Fibroblast of lung (primary cell): ENCODE results near the gene ADRB1. TPM values are rescaled to one million over a fixed set of nuclear protein-coding genes. Genes with fewer than 3 reads are reported as not detected.

ENCODE experiments used
- DNase-seq, 2 donors: peaks; one replicate each; pipeline versions ENCODE4 v3.0.0 to v3.0.0-alpha.2; 2010; ENCODE audit warnings: low read depth in 2 of 2
- H2AFZ ChIP-seq: 2 replicates; pipeline ENCODE4 v1.5.1; 2012; ENCODE audit warnings: low read length, control low read depth, inconsistent platforms
- H3K27ac ChIP-seq: 2 replicates; pipeline ENCODE4 v1.5.1; 2011; ENCODE audit warnings: low read length, control low read depth; ENCODE audit not compliant: insufficient read depth
- H3K27me3 ChIP-seq: 2 replicates; pipeline ENCODE4 v1.5.1; 2011; ENCODE audit warnings: mild to moderate bottlenecking, low read length; ENCODE audit not compliant: control insufficient read depth, insufficient read depth
- H3K36me3 ChIP-seq: 2 replicates; pipeline ENCODE4 v1.5.1; 2011; ENCODE audit warnings: low read length; ENCODE audit not compliant: control insufficient read depth, insufficient read depth
- H3K4me1 ChIP-seq: 2 replicates; pipeline ENCODE4 v1.5.1; 2011; ENCODE audit warnings: low read length; ENCODE audit not compliant: control insufficient read depth, insufficient read depth; ENCODE audit errors: extremely low read depth
- H3K4me2 ChIP-seq: 2 replicates; pipeline ENCODE4 v1.5.1; 2011; ENCODE audit warnings: low read length, control low read depth; ENCODE audit not compliant: insufficient read depth; ENCODE audit errors: extremely low read depth
- H3K4me3 ChIP-seq, 4 experiments: fragments of 200-600 bp in 1 of 4; sonication (generic) in 1 of 4; replicated peaks in 1 of 4; 2 replicates each; pipeline ENCODE4 v1.5.1; 2011 to 2016; ENCODE audit warnings: low read length in 4 of 4, low read depth in 3 of 4, mild to moderate bottlenecking in 3 of 4, control low read depth in 2 of 4, inconsistent platforms in 1 of 4, mixed read lengths in 1 of 4; ENCODE audit not compliant: insufficient read depth in 1 of 4; ENCODE audit errors: control extremely low read depth in 1 of 4
- H3K79me2 ChIP-seq: 2 replicates; pipeline ENCODE4 v1.5.1; 2012; ENCODE audit warnings: mild to moderate bottlenecking, low read length, inconsistent platforms; ENCODE audit not compliant: control insufficient read depth, insufficient read depth
- H3K9ac ChIP-seq: 2 replicates; pipeline ENCODE4 v1.5.1; 2011; ENCODE audit warnings: mild to moderate bottlenecking, low read length, control low read depth; ENCODE audit not compliant: insufficient read depth
- H3K9me3 ChIP-seq: 2 replicates; pipeline ENCODE4 v1.5.1; 2012; ENCODE audit warnings: low read depth, low read length; ENCODE audit not compliant: control insufficient read depth, insufficient read depth
- H4K20me1 ChIP-seq: 2 replicates; pipeline ENCODE4 v1.5.1; 2011; ENCODE audit warnings: low read length; ENCODE audit not compliant: control insufficient read depth, insufficient read depth; ENCODE audit errors: extremely low read depth
- EZH2 ChIP-seq: IDR thresholded peaks from 2 replicates; pipeline ENCODE4 v1.5.1; 2012; ENCODE audit warnings: low read length, control low read depth, mild to moderate bottlenecking; ENCODE audit errors: missing control alignments
- polyA plus RNA-seq, 2 donors: library from polyadenylated mRNA; depleted of rRNA in 1 of 2; stranded (reverse) in 1 of 2; unstranded in 1 of 2; fragments of >200 nt; gene quantifications; 2 replicates each; pipeline ENCODE4 v1.2.1, GENCODE V29; 2011 to 2012; ENCODE audit warnings: missing spikeins in 1 of 2
- total RNA-seq: library from RNA; depleted of rRNA; stranded (reverse); fragments of >200 nt; gene quantifications from 2 replicates; pipeline ENCODE4 v1.2.1, GENCODE V29; 2014
- TF ChIP-seq, protein P1 (sequence below), 2 donors: IDR thresholded peaks in 1 of 2; conservative IDR thresholded peaks in 1 of 2; 1 replicate in 1 of 2; 2 replicates in 1 of 2; pipeline ENCODE4 v1.5.1; 2011 to 2012; ENCODE audit warnings: low read length in 2 of 2, control low read depth in 1 of 2, inconsistent platforms in 1 of 2, low read depth in 1 of 2, mild to moderate bottlenecking in 1 of 2

The ADRB1 gene
- total and polyA plus RNA-seq, 2 donors (not counting 1 experiment from before 2014, with no cell fraction given), result not detected

DNA sequence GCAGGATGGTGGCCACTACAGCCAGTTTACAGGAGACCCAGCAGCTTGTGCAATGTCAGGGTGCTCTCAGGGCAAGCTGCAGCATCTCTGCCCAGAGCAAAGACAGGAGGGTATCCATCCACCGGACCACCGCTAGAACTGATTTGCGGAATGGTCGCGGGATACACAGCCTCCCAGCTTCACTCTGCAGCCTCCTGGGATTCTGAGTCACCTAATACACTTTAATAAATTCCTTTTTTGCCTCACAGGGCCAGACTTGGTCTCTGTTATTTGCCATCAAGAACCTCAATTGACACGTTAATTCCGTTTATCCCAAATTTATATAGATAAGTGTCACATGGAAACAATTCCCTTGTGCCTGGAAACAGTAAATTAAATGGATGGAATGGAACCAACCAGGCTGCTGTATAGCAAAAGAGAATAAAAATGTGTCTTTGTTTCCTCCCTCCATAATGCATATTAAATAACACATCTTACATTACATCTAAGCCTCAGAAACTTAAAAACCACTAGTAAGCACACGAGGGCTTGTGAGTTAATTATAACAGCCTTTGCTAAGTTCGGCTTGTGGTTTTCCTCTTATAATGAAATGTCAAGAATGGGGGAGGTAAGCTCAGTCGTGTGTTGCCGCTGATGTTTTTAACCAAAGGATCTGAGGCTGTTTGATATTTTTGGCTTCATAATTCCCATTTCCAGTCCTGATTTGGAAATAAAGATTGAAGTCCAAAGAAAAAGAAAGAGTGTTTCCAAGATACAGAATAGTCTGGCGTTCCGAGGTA is 52.1 kb downstream of the ADRB1 start:
- Histone ChIP-seq H3K4me2 (no peak overlapping the region), H3K27ac (no peak overlapping the region), H4K20me1 (no peaks in the 10 kb centered on the region), H3K36me3 (no peaks in the 10 kb centered on the region), H3K9me3 (no peaks in the 10 kb centered on the region), H2AFZ (no peak overlapping the region), H3K79me2 (no peaks in the 10 kb centered on the region), H3K9ac (no peak overlapping the region), H3K4me1 (peaks cover 2% of the 10 kb centered on the region), H3K27me3 (peaks cover 11% of the 10 kb centered on the region), H3K4me3 (no peak overlapping the region)
- no peak for DNase-seq
- no peak for TF ChIP-seq EZH2
- TF ChIP-seq, protein P1, sequence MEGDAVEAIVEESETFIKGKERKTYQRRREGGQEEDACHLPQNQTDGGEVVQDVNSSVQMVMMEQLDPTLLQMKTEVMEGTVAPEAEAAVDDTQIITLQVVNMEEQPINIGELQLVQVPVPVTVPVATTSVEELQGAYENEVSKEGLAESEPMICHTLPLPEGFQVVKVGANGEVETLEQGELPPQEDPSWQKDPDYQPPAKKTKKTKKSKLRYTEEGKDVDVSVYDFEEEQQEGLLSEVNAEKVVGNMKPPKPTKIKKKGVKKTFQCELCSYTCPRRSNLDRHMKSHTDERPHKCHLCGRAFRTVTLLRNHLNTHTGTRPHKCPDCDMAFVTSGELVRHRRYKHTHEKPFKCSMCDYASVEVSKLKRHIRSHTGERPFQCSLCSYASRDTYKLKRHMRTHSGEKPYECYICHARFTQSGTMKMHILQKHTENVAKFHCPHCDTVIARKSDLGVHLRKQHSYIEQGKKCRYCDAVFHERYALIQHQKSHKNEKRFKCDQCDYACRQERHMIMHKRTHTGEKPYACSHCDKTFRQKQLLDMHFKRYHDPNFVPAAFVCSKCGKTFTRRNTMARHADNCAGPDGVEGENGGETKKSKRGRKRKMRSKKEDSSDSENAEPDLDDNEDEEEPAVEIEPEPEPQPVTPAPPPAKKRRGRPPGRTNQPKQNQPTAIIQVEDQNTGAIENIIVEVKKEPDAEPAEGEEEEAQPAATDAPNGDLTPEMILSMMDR (conservative IDR thresholded peaks at IDR 0.05 in 1 of 2, IDR thresholded peaks at IDR 0.05 in 1 of 2; ENCODE audit: low read depth in 1 of 2, low read length in 2 of 2), result no peak

Other genes starting within 250 kb of the ADRB1 start
- 8.7 and 9.4 TPM in 2 replicates for gene DCLRE1A, start 189.8 kb upstream of the ADRB1 start, total RNA-seq
- 5.2 and 7.0 TPM in 2 replicates for gene DCLRE1A, start 189.8 kb upstream of the ADRB1 start, polyA plus RNA-seq
- gene NHLRC2, start 189.2 kb upstream of the ADRB1 start, total RNA-seq, result 8.5 and 11.9 TPM in 2 replicates
- 9.7 and 10.1 TPM in 2 replicates for gene NHLRC2, start 189.2 kb upstream of the ADRB1 start, polyA plus RNA-seq
- 15.2 and 15.7 TPM in 2 replicates for gene CCDC186, start 130.3 kb downstream of the ADRB1 start, total RNA-seq
- gene CCDC186, start 130.3 kb downstream of the ADRB1 start, polyA plus RNA-seq, result 5.9 and 13.0 TPM in 2 replicates
- gene TDRD1, start 135.5 kb downstream of the ADRB1 start, total RNA-seq, result 0.26 TPM in 1 of 2 replicates, not detected in the other
- gene TDRD1, start 135.5 kb downstream of the ADRB1 start, polyA plus RNA-seq, result 0.03 and 0.22 TPM in 2 replicates
- under 0.01 and 0.17 TPM in 2 replicates for gene VWA2, start 195.4 kb downstream of the ADRB1 start, total RNA-seq
- gene VWA2, start 195.4 kb downstream of the ADRB1 start, polyA plus RNA-seq, result 0.03 and 0.11 TPM in 2 replicates